GM23338 (cell line): ENCODE measurements around the gene PADI6. TPM values are rescaled to one million over a fixed set of nuclear protein-coding genes. Genes with fewer than 3 reads are reported as not detected.

ENCODE experiments used
- ATAC-seq: fragments of 200-7000 bp; cut with Tn5 transposase; 3 replicates; pipeline ENCODE4 v1.9.1; 2020
- DNase-seq: peaks from one replicate; pipeline ENCODE4 v3.0.0-alpha.2; 2015; ENCODE audit warnings: low spot score
- H2AFZ ChIP-seq: fragments of 200-600 bp; sonication (generic); 2 replicates; pipeline ENCODE4 v1.8.0; 2016; ENCODE audit warnings: antibody characterized with exemption, mild to moderate bottlenecking, moderate library complexity
- H3F3A ChIP-seq: fragments of 200-600 bp; sonication (generic); replicated peaks from 2 replicates; pipeline ENCODE4 v1.8.0; 2017; ENCODE audit warnings: antibody characterized with exemption, mixed run types, low read depth
- H3K27ac ChIP-seq: fragments of 200-600 bp; sonication (generic); 2 replicates; pipeline ENCODE4 v1.6.1; 2016; ENCODE audit warnings: low read depth
- H3K27me3 ChIP-seq: fragments of 200-600 bp; sonication (generic); 2 replicates; pipeline ENCODE4 v1.8.0; 2016; ENCODE audit warnings: mild to moderate bottlenecking, mixed run types, moderate library complexity; ENCODE audit not compliant: insufficient read depth
- H3K36me3 ChIP-seq: fragments of 200-600 bp; sonication (generic); 2 replicates; pipeline ENCODE4 v1.8.0; 2016; ENCODE audit warnings: mild to moderate bottlenecking; ENCODE audit not compliant: insufficient read depth
- H3K4me1 ChIP-seq: fragments of 200-600 bp; sonication (generic); 2 replicates; pipeline ENCODE4 v1.8.0; 2016; ENCODE audit warnings: mild to moderate bottlenecking, moderate library complexity; ENCODE audit not compliant: insufficient read depth
- H3K4me2 ChIP-seq: fragments of 200-600 bp; sonication (generic); 2 replicates; pipeline ENCODE4 v1.7.1; 2017; ENCODE audit warnings: mixed run types
- H3K4me3 ChIP-seq: fragments of 200-600 bp; sonication (generic); 2 replicates; pipeline ENCODE4 v1.6.1; 2016; ENCODE audit warnings: mixed run types
- H3K79me2 ChIP-seq: fragments of 200-600 bp; sonication (generic); replicated peaks from 2 replicates; pipeline ENCODE4 v1.8.0; 2017; ENCODE audit warnings: mild to moderate bottlenecking; ENCODE audit not compliant: insufficient read depth
- H3K9me2 ChIP-seq: fragments of 200-600 bp; sonication (generic); 2 replicates; pipeline ENCODE4 v1.8.0; 2017; ENCODE audit not compliant: insufficient read depth
- H4K20me1 ChIP-seq: fragments of 200-600 bp; sonication (generic); replicated peaks from 2 replicates; pipeline ENCODE4 v1.8.0; 2017; ENCODE audit warnings: mild to moderate bottlenecking; ENCODE audit not compliant: insufficient read depth
- H3K27ac Mint-ChIP-seq: 2 replicates; pipeline ENCODE4 v1.8.0; 2020; ENCODE audit warnings: inconsistent platforms, mild to moderate bottlenecking, moderate library complexity, mixed read lengths
- H3K27me3 Mint-ChIP-seq: 3 replicates; pipeline ENCODE4 v1.8.0; 2022; ENCODE audit warnings: low read depth, mild to moderate bottlenecking, moderate library complexity, mixed read lengths, inconsistent platforms; ENCODE audit not compliant: insufficient read depth, poor library complexity
- H3K36me3 Mint-ChIP-seq: 3 replicates; pipeline ENCODE4 v1.8.0; 2021; ENCODE audit warnings: low read depth, mild to moderate bottlenecking, inconsistent platforms, moderate library complexity, mixed read lengths
- H3K4me1 Mint-ChIP-seq: 3 replicates; pipeline ENCODE4 v1.8.0; 2020; ENCODE audit warnings: mild to moderate bottlenecking, inconsistent platforms, mixed read lengths
- H3K4me3 Mint-ChIP-seq: 3 replicates; pipeline ENCODE4 v1.8.0; 2021; ENCODE audit warnings: moderate library complexity, mild to moderate bottlenecking, inconsistent platforms, mixed read lengths
- H3K9me3 Mint-ChIP-seq: 3 replicates; pipeline ENCODE4 v1.8.0; 2020; ENCODE audit warnings: moderate library complexity, mild to moderate bottlenecking, inconsistent platforms, mixed read lengths
- CTCF ChIP-seq, 2 experiments: fragments of 200-600 bp in 1 of 2; sonication (generic) in 1 of 2; conservative IDR thresholded peaks; 2 replicates each; pipeline versions ENCODE4 v1.5.1 to v1.6.1; 2016 to 2017; ENCODE audit warnings: antibody characterized with exemption in 2 of 2, low read depth in 2 of 2, mild to moderate bottlenecking in 2 of 2, moderate library complexity in 1 of 2
- ETS1 ChIP-seq: IDR thresholded peaks from 2 replicates; pipeline ENCODE4 v1.6.1; 2016; ENCODE audit warnings: antibody characterized with exemption
- EZH2phosphoT487 ChIP-seq: fragments of 200-600 bp; sonication (generic); IDR thresholded peaks from one replicate; pipeline ENCODE4 v1.8.1; 2018; ENCODE audit warnings: antibody characterized with exemption; ENCODE audit not compliant: unreplicated experiment
- JUNB ChIP-seq: IDR thresholded peaks from one replicate; pipeline ENCODE4 v1.6.1; 2016; ENCODE audit warnings: antibody characterized with exemption; ENCODE audit not compliant: unreplicated experiment
- NANOG ChIP-seq: IDR thresholded peaks from 2 replicates; pipeline ENCODE4 v1.6.1; 2016; ENCODE audit warnings: antibody characterized with exemption, borderline replicate concordance
- REST ChIP-seq: IDR thresholded peaks from one replicate; pipeline ENCODE4 v1.6.1; 2018; ENCODE audit warnings: antibody characterized with exemption; ENCODE audit not compliant: unreplicated experiment
- ZNF331 ChIP-seq: fragments of 250-450 bp; sonication (Bioruptor Pico); IDR thresholded peaks from 2 replicates; pipeline ENCODE4 v1.5.0; 2020; ENCODE audit warnings: low read depth, mild to moderate bottlenecking, moderate library complexity
- polyA plus RNA-seq: library from polyadenylated mRNA; unstranded; fragments of >200 nt; fragmentation: Nextera tagmentation; extraction: Ambion mirVana; gene quantifications from 2 replicates; pipeline ENCODE4 v1.2.1, GENCODE V29; 2016
- total RNA-seq: library from RNA; depleted of rRNA; stranded (reverse); fragments of >200 nt; shearing (Covaris generic); gene quantifications from 2 replicates; pipeline ENCODE4 v1.2.3, GENCODE V29; 2014

Gene PADI6
- total and polyA plus RNA-seq, 2 experiments from 2014 or later, result not detected

- TF ChIP-seq REST (no peak), ZNF331 (CRISPR knock-in tag) (no peak), CTCF (conservative IDR thresholded peaks at IDR 0.05; ENCODE audit: low read depth in 2 of 2) (no peak), ETS1 (no peak), EZH2phosphoT487 (no peak), JUNB (no peak), NANOG (no peak)
Measured at GRCh38 chr1:17429183-17429582, 57.2 kb downstream of the PADI6 start (continued).

GRCh38 chr1:17432412-17432811 is 60.4 kb downstream of the PADI6 start:
- peak overlapping the region; percentile 96; the same call in 1 of the 2 replicates for H3K4me2 ChIP-seq
- H3K4me1 Mint-ChIP-seq, result peaks cover 83% of the 10 kb centered on the region
- no peak for ATAC-seq
- H3K9me3 Mint-ChIP-seq, result no peaks in the 10 kb centered on the region
- peak overlapping the region; percentile 29; the same call in 1 of the 3 replicates for H3K4me3 Mint-ChIP-seq
- H3K27ac Mint-ChIP-seq, result peak overlapping the region; percentile 59
- H3F3A ChIP-seq, result peaks cover 76% of the 10 kb centered on the region
- no peaks in the 10 kb centered on the region for H3K9me2 ChIP-seq
- H3K36me3 Mint-ChIP-seq, result peaks cover 98% of the 10 kb centered on the region
- H2AFZ ChIP-seq, result no peak overlapping the region
- no peak for TF ChIP-seq ZNF331 (CRISPR knock-in tag)
- no peak for TF ChIP-seq REST
- H3K36me3 ChIP-seq, result peaks cover 42% of the 10 kb centered on the region
- H4K20me1 ChIP-seq, result peaks cover 62% of the 10 kb centered on the region
- peaks cover 80% of the 10 kb centered on the region for H3K4me1 ChIP-seq
- peaks cover 22% of the 10 kb centered on the region for H3K27me3 Mint-ChIP-seq
- no peaks in the 10 kb centered on the region for H3K27me3 ChIP-seq
- H3K4me3 ChIP-seq, result no peak overlapping the region
- H3K27ac ChIP-seq, result peak overlapping the region; percentile 75; the same call in 1 of the 2 replicates
- no peak for DNase-seq
- H3K79me2 ChIP-seq, result peaks cover 100% of the 10 kb centered on the region
